Right forelimb (tissue), 1 donor: ENCODE measurements around the gene PHF12.
"Not testable (repeated sequence)": the region's sequence is repeated elsewhere in the genome, so short reads cannot be mapped to it uniquely, and the experiment has no call there.

Experiments
- DNase-seq: peaks from one replicate; pipeline ENCODE4 v3.0.0-alpha.2; 2018

PHF12 gene

GRCh38 chr17:28879886-28880571 is 71.3 kb downstream of the PHF12 start:
- DNase-seq = no peak

GRCh38 chr17:28878981-28879380 is 72.3 kb downstream of the PHF12 start:
- no peak for DNase-seq

- DNase-seq = no peak
Observed at GRCh38 chr17:28878158-28878910, 73.0 kb downstream of the PHF12 start.

GRCh38 chr17:28877150-28877711 is 74.1 kb downstream of the PHF12 start:
- not testable (repeated sequence) for DNase-seq

- DNase-seq = no peak
Observed at GRCh38 chr17:28875848-28876550, 75.3 kb downstream of the PHF12 start.

- DNase-seq = no peak
Observed at GRCh38 chr17:28874750-28875149, 76.6 kb downstream of the PHF12 start.

- DNase-seq = no peak
Observed at GRCh38 chr17:28873839-28874238, 77.5 kb downstream of the PHF12 start.

GRCh38 chr17:28871056-28871579 is 80.2 kb downstream of the PHF12 start:
- no peak for DNase-seq

GRCh38 chr17:28867276-28867675 is 84.0 kb downstream of the PHF12 start:
- DNase-seq = no peak

- DNase-seq = no peak
Observed at GRCh38 chr17:28865946-28866752, 85.2 kb downstream of the PHF12 start.

- no peak for DNase-seq
Observed at GRCh38 chr17:28864991-28865849, 86.1 kb downstream of the PHF12 start.

- DNase-seq = no peak
Observed at GRCh38 chr17:28863953-28864352, 87.4 kb downstream of the PHF12 start.

- DNase-seq = no peak
Observed at GRCh38 chr17:28862561-28862960, 88.8 kb downstream of the PHF12 start.

GRCh38 chr17:28861393-28862203 is 89.7 kb downstream of the PHF12 start:
- DNase-seq = no peak

GRCh38 chr17:28860363-28860808 is 90.9 kb downstream of the PHF12 start:
- DNase-seq = no peak

- DNase-seq = no peak
Observed at GRCh38 chr17:28858801-28859355, 92.4 kb downstream of the PHF12 start.

GRCh38 chr17:28857905-28858800 is 93.2 kb downstream of the PHF12 start:
- no peak for DNase-seq

GRCh38 chr17:28856028-28856574 is 95.2 kb downstream of the PHF12 start:
- DNase-seq = no peak

- DNase-seq = no peak
Observed at GRCh38 chr17:28855336-28855679, 96.0 kb downstream of the PHF12 start.
